WTC11 (cell line): ENCODE measurements around the gene PHC3. TPM values are rescaled to one million over a fixed set of nuclear protein-coding genes. Genes with fewer than 3 reads are reported as not detected.
"Not testable (repeated sequence)": the region's sequence is repeated elsewhere in the genome, so short reads cannot be mapped to it uniquely, and the experiment has no call there.

ENCODE experiments used
- ATAC-seq: fragments of 200-7000 bp; cut with Tn5 transposase; 2 replicates; pipeline ENCODE4 v1.10.0; 2021; ENCODE audit warnings: mild to moderate bottlenecking, moderate library complexity
- CTCF ChIA-PET: fragments of 300-600 bp; sonication (Branson Sonifier 250); formaldehyde crosslinking; loops from one replicate; lab custom pipeline; 2021; ENCODE audit warnings: antibody characterized with exemption; lab: Charles Lee
- POLR2A ChIA-PET: fragments of 350-600 bp; sonication (Branson Sonifier 250); formaldehyde crosslinking; loops from one replicate; lab custom pipeline; 2021; ENCODE audit warnings: antibody characterized with exemption; lab: Charles Lee
- DNase-seq: peaks from one replicate; pipeline ENCODE4 v3.0.0; 2021; ENCODE audit warnings: low spot score
- H3K27ac Mint-ChIP-seq: 2 replicates; pipeline ENCODE4 v1.8.0; 2021; ENCODE audit warnings: mixed read lengths
- H3K27me3 Mint-ChIP-seq: 2 replicates; pipeline ENCODE4 v1.8.0; 2021; ENCODE audit warnings: low read depth, mild to moderate bottlenecking, moderate library complexity, mixed read lengths
- H3K36me3 Mint-ChIP-seq: 2 replicates; pipeline ENCODE4 v1.8.0; 2021; ENCODE audit warnings: mixed read lengths
- H3K4me1 Mint-ChIP-seq: 2 replicates; pipeline ENCODE4 v1.8.0; 2022; ENCODE audit warnings: mixed read lengths
- H3K4me3 Mint-ChIP-seq: 2 replicates; pipeline ENCODE4 v1.8.0; 2021; ENCODE audit warnings: mild to moderate bottlenecking, moderate library complexity, mixed read lengths
- H3K9me3 Mint-ChIP-seq: 2 replicates; pipeline ENCODE4 v1.8.0; 2021; ENCODE audit warnings: mixed read lengths
- CBFB ChIP-seq: sonication (generic); formaldehyde crosslinking; IDR thresholded peaks from 2 replicates; pipeline ENCODE4 v1.8.1; 2022; ENCODE audit warnings: mild to moderate bottlenecking, low read depth, missing genetic modification reagents
- CREM ChIP-seq: sonication (generic); formaldehyde crosslinking; IDR thresholded peaks from 2 replicates; pipeline ENCODE4 v1.8.1; 2022; ENCODE audit warnings: mild to moderate bottlenecking, missing genetic modification reagents, moderate library complexity
- GRHL2 ChIP-seq: fragments of 250-450 bp; sonication (Bioruptor Pico); IDR thresholded peaks from 2 replicates; pipeline ENCODE4 v1.8.0; 2022; ENCODE audit warnings: mild to moderate bottlenecking, moderate library complexity; ENCODE audit not compliant: insufficient replicate concordance, severe bottlenecking
- JUN ChIP-seq: sonication (generic); formaldehyde crosslinking; IDR thresholded peaks from 2 replicates; pipeline ENCODE4 v1.8.0; 2023; ENCODE audit warnings: mild to moderate bottlenecking, missing genetic modification reagents
- RORB ChIP-seq: fragments of 250-450 bp; sonication (Bioruptor Pico); IDR thresholded peaks from 2 replicates; pipeline ENCODE4 v1.9.0; 2021; ENCODE audit warnings: mild to moderate bottlenecking
- TCF7 ChIP-seq: sonication (generic); formaldehyde crosslinking; IDR thresholded peaks from 2 replicates; pipeline ENCODE4 v1.8.0; 2022; ENCODE audit warnings: mild to moderate bottlenecking, low read depth, missing genetic modification reagents, moderate library complexity
- ZNF396 ChIP-seq: fragments of 250-450 bp; sonication (Bioruptor Pico); IDR thresholded peaks from 2 replicates; pipeline ENCODE4 v1.8.0; 2021; ENCODE audit warnings: mild to moderate bottlenecking, moderate library complexity, borderline replicate concordance
- total RNA-seq: library from RNA; stranded (reverse); gene quantifications from 3 replicates; pipeline ENCODE4 v1.2.3, GENCODE V29; 2021
- TF ChIP-seq, protein P1 (sequence below): sonication (generic); formaldehyde crosslinking; IDR thresholded peaks from 2 replicates; pipeline ENCODE4 v1.8.1; 2022; ENCODE audit warnings: mild to moderate bottlenecking, missing genetic modification reagents, moderate library complexity, borderline replicate concordance
- TF ChIP-seq, protein P2 (sequence below): fragments of 250-450 bp; sonication (Bioruptor Pico); IDR thresholded peaks from 2 replicates; pipeline ENCODE4 v1.9.0; 2021; ENCODE audit warnings: mild to moderate bottlenecking, borderline replicate concordance
- TF ChIP-seq, protein P3 (sequence below): sonication (generic); formaldehyde crosslinking; IDR thresholded peaks from 2 replicates; pipeline ENCODE4 v1.8.0; 2022; ENCODE audit warnings: missing genetic modification reagents

Gene PHC3
- total RNA-seq, 1 experiment from 2014 or later: 27.8 TPM

DNA sequence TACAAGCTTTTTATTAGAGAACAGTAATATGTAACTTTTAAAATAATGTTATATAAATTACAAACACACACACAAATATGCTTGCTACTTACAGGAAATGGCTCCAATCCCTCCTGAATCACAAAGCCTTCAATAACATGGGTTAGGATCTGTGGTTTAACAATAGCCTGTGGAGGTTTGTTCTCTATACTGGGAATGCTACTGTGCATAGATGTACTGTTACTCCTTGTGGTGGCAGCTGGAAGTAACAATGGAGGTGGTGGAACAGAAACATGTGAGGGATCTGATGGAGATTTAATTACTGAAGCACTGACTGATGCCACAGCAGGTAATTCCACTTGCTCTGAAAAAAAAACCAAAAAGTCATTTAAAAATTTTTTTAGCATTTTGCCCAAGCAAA is 64.4 kb downstream of the PHC3 start:
- H3K4me1 Mint-ChIP-seq: peaks cover 6% of the 10 kb centered on the region
- no peaks in the 10 kb centered on the region for H3K9me3 Mint-ChIP-seq
- no peak for TF ChIP-seq RORB (CRISPR knock-in tag)
- TF ChIP-seq TCF7 (CRISPR knock-in tag): no peak
- no peak for TF ChIP-seq CBFB (CRISPR knock-in tag)
- no peak for DNase-seq
- CTCF ChIA-PET: interaction anchor here (1.2 to 1.6 kb wide), 2 partner anchors 38 to 53 kb away, joined by 4 to 7 read pairs; no protein-coding TSS in a partner anchor
- no peaks in the 10 kb centered on the region for H3K27me3 Mint-ChIP-seq
- no peak overlapping the region for H3K27ac Mint-ChIP-seq
- no peak overlapping the region for H3K4me3 Mint-ChIP-seq
- H3K36me3 Mint-ChIP-seq: peaks cover 40% of the 10 kb centered on the region
- POLR2A ChIA-PET: no interaction called here
- ATAC-seq: peak; percentile 67

DNA sequence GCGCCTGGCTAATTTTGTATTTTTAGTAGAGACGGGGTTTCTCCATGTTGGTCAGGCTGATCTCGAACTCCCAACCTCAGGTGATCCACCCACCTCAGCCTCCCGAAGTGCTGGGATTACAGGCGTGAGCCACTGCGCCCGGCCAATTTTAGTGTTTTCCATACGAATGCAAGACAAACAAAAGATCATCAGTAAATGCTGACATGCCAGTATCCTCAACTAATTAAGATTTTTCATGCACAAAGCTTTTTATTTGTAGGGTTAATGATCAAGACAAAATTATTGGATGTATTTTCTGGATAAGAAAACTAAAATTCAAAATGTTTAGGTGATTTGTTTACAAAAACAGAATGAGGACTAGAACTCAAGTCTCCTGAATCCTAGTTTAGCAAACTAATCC is 67.4 kb downstream of the PHC3 start:
- ATAC-seq, POLR2A ChIA-PET, H3K4me3 Mint-ChIP-seq, H3K27me3 Mint-ChIP-seq, CTCF ChIA-PET, H3K9me3 Mint-ChIP-seq, DNase-seq: not testable (repeated sequence)
- Mint-ChIP-seq H3K27ac (peak overlapping the region; percentile 30; the same call in 1 of the 2 replicates), H3K36me3 (peaks cover 26% of the 10 kb centered on the region), H3K4me1 (peaks cover 14% of the 10 kb centered on the region)

DNA sequence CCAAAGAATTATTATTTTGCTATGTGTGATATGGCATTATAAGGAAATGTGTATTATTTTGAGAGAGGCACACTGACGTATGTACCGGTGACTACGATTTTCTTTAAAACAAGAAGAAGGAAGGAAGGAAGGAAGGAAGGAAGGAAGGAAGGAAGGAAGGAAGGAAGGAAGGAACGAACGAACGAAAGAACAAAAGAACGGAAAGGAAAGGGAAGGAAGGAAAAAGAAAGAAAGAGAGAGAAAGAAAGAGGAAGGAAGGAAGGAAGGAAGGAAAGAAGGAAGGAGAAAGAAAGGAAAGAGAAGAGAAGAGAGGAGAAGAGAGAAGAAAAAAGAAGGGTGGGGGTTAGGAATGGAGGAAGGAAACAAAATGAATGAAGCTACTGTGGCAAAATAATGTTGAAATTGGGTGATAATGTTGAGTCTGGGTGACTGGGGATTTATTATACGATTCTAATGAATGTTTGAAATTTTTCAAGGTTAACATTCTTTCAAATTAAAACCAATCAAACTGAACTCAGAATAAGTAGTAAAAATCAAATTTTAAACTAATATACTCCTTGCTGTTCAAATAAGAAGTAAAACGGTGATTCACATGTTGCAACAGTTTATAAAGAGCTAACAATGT is 70.3 kb downstream of the PHC3 start:
- CTCF ChIA-PET: no interaction called here
- Mint-ChIP-seq H3K4me3 (no peak overlapping the region), H3K27ac (peak overlapping the region; percentile 11; the same call in 1 of the 2 replicates), H3K9me3 (no peaks in the 10 kb centered on the region), H3K36me3 (peaks cover 14% of the 10 kb centered on the region), H3K27me3 (no peaks in the 10 kb centered on the region), H3K4me1 (peaks cover 28% of the 10 kb centered on the region)
- DNase-seq (no peak), ATAC-seq (no peak)
- POLR2A ChIA-PET: no interaction called here
- TF ChIP-seq CREM (no peak), ZNF396 (CRISPR knock-in tag) (no peak), GRHL2 (no peak), JUN (no peak)
- TF ChIP-seq, protein P1, sequence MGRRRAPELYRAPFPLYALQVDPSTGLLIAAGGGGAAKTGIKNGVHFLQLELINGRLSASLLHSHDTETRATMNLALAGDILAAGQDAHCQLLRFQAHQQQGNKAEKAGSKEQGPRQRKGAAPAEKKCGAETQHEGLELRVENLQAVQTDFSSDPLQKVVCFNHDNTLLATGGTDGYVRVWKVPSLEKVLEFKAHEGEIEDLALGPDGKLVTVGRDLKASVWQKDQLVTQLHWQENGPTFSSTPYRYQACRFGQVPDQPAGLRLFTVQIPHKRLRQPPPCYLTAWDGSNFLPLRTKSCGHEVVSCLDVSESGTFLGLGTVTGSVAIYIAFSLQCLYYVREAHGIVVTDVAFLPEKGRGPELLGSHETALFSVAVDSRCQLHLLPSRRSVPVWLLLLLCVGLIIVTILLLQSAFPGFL (CRISPR knock-in tag): no peak
- TF ChIP-seq, protein P2, sequence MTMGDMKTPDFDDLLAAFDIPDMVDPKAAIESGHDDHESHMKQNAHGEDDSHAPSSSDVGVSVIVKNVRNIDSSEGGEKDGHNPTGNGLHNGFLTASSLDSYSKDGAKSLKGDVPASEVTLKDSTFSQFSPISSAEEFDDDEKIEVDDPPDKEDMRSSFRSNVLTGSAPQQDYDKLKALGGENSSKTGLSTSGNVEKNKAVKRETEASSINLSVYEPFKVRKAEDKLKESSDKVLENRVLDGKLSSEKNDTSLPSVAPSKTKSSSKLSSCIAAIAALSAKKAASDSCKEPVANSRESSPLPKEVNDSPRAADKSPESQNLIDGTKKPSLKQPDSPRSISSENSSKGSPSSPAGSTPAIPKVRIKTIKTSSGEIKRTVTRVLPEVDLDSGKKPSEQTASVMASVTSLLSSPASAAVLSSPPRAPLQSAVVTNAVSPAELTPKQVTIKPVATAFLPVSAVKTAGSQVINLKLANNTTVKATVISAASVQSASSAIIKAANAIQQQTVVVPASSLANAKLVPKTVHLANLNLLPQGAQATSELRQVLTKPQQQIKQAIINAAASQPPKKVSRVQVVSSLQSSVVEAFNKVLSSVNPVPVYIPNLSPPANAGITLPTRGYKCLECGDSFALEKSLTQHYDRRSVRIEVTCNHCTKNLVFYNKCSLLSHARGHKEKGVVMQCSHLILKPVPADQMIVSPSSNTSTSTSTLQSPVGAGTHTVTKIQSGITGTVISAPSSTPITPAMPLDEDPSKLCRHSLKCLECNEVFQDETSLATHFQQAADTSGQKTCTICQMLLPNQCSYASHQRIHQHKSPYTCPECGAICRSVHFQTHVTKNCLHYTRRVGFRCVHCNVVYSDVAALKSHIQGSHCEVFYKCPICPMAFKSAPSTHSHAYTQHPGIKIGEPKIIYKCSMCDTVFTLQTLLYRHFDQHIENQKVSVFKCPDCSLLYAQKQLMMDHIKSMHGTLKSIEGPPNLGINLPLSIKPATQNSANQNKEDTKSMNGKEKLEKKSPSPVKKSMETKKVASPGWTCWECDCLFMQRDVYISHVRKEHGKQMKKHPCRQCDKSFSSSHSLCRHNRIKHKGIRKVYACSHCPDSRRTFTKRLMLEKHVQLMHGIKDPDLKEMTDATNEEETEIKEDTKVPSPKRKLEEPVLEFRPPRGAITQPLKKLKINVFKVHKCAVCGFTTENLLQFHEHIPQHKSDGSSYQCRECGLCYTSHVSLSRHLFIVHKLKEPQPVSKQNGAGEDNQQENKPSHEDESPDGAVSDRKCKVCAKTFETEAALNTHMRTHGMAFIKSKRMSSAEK (CRISPR knock-in tag): no peak
- TF ChIP-seq, protein P3, sequence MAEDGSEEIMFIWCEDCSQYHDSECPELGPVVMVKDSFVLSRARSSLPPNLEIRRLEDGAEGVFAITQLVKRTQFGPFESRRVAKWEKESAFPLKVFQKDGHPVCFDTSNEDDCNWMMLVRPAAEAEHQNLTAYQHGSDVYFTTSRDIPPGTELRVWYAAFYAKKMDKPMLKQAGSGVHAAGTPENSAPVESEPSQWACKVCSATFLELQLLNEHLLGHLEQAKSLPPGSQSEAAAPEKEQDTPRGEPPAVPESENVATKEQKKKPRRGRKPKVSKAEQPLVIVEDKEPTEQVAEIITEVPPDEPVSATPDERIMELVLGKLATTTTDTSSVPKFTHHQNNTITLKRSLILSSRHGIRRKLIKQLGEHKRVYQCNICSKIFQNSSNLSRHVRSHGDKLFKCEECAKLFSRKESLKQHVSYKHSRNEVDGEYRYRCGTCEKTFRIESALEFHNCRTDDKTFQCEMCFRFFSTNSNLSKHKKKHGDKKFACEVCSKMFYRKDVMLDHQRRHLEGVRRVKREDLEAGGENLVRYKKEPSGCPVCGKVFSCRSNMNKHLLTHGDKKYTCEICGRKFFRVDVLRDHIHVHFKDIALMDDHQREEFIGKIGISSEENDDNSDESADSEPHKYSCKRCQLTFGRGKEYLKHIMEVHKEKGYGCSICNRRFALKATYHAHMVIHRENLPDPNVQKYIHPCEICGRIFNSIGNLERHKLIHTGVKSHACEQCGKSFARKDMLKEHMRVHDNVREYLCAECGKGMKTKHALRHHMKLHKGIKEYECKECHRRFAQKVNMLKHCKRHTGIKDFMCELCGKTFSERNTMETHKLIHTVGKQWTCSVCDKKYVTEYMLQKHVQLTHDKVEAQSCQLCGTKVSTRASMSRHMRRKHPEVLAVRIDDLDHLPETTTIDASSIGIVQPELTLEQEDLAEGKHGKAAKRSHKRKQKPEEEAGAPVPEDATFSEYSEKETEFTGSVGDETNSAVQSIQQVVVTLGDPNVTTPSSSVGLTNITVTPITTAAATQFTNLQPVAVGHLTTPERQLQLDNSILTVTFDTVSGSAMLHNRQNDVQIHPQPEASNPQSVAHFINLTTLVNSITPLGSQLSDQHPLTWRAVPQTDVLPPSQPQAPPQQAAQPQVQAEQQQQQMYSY (CRISPR knock-in tag): no peak
